GM23338 (cell line): ENCODE data around the gene PCNT.

Experiments used
- CTCF ChIP-seq, 2 experiments: fragments of 200-600 bp in 1 of 2; sonication (generic) in 1 of 2; conservative IDR thresholded peaks; 2 replicates each; pipeline versions ENCODE4 v1.5.1 to v1.6.1; 2016 to 2017; ENCODE audit warnings: antibody characterized with exemption in 2 of 2, low read depth in 2 of 2, mild to moderate bottlenecking in 2 of 2, moderate library complexity in 1 of 2
- POLR2AphosphoS5 ChIP-seq: IDR thresholded peaks from 2 replicates; pipeline ENCODE4 v1.6.1; 2016; ENCODE audit warnings: antibody characterized with exemption, low read depth

GRCh38 chr21:46294647-46295176 is 29.2 kb upstream of the PCNT start:
- no peak for TF ChIP-seq CTCF (conservative IDR thresholded peaks at IDR 0.05; ENCODE audit: low read depth in 2 of 2)
- no peak for TF ChIP-seq POLR2AphosphoS5
